HepG2 (cell line): ENCODE results near the gene COA7. TPM values are rescaled to one million over a fixed set of nuclear protein-coding genes. Genes with fewer than 3 reads are reported as not detected.

ENCODE experiments used
- ATAC-seq: fragments of 200-7000 bp; cut with Tn5 transposase; 3 replicates; pipeline ENCODE4 v1.9.1; 2020; ENCODE audit warnings: mild to moderate bottlenecking, moderate library complexity
- BruUV-seq: library from RNA; stranded (reverse); fragments of 400-500 nt; replicated peaks from 2 replicates; lab custom pipeline; 2021; lab: Mats Ljungman, UMichigan
- CTCF ChIA-PET: fragments of 300-600 bp; formaldehyde crosslinking; extraction: SDS; loops from one replicate; lab custom pipeline; 2021; ENCODE audit warnings: low total read pairs, inconsistent platforms, low intra/inter-chr PET ratio; lab: Yijun Ruan, JAX
- POLR2A ChIA-PET: fragments of 350-600 bp; sonication (Branson Sonifier 250); formaldehyde crosslinking; loops from one replicate; lab custom pipeline; 2020; ENCODE audit warnings: antibody characterized with exemption, inconsistent platforms; lab: Yijun Ruan, JAX
- DNase-seq: peaks from one replicate; pipeline ENCODE4 v3.0.0-alpha.2; 2015; ENCODE audit warnings: low spot score
- FAIRE-seq: peaks from 3 replicates; lab custom pipeline; 2011; peaks lifted over from hg19 to GRCh38; lab: Jason Lieb, UNC
- H2AFZ ChIP-seq: one replicate; pipeline ENCODE4 v1.6.1; 2011; ENCODE audit warnings: low read length, inconsistent platforms
- H3K27ac ChIP-seq: fragments of 300-600 bp; 3 replicates; pipeline ENCODE4 v1.8.0; 2011; ENCODE audit warnings: mixed run types, mild to moderate bottlenecking, mixed read lengths, low read length, inconsistent platforms; ENCODE audit not compliant: insufficient read depth; ENCODE audit errors: extremely low read length
- H3K27me3 ChIP-seq, 2 experiments: fragments of 200-600 bp in 1 of 2; 2 replicates in 1 of 2; 3 replicates in 1 of 2; pipeline versions ENCODE4 v1.6.0 to v1.8.0; 2011; ENCODE audit warnings: low read length in 2 of 2, mild to moderate bottlenecking in 2 of 2, moderate library complexity in 2 of 2, inconsistent platforms in 1 of 2; ENCODE audit not compliant: insufficient read depth in 2 of 2, control insufficient read depth in 1 of 2
- H3K36me3 ChIP-seq, 2 experiments: fragments of 200-600 bp in 1 of 2; replicated peaks in 1 of 2; 2 replicates in 1 of 2; 3 replicates in 1 of 2; pipeline versions ENCODE4 v1.5.1 to v1.8.0; 2011; ENCODE audit warnings: low read length in 2 of 2, inconsistent platforms in 1 of 2; ENCODE audit not compliant: insufficient read depth in 2 of 2, control insufficient read depth in 1 of 2
- H3K4me1 ChIP-seq: 2 replicates; pipeline ENCODE4 v1.5.1; 2012; ENCODE audit warnings: low read length, inconsistent platforms; ENCODE audit not compliant: insufficient read depth
- H3K4me2 ChIP-seq: 2 replicates; pipeline ENCODE4 v1.6.0; 2011; ENCODE audit warnings: low read depth, low read length, inconsistent platforms
- H3K4me3 ChIP-seq, 3 experiments: fragments of 200-600 bp in 1 of 3; sonication (generic), shearing (Covaris generic) in 1 of 3; replicated peaks in 1 of 3; 2 replicates each; pipeline ENCODE4 v1.5.1; 2011 to 2016; ENCODE audit warnings: low read length in 3 of 3, inconsistent platforms in 2 of 3, low read depth in 2 of 3, mild to moderate bottlenecking in 2 of 3, control low read depth in 1 of 3, mixed read lengths in 1 of 3; ENCODE audit not compliant: insufficient read depth in 1 of 3
- H3K79me2 ChIP-seq: one replicate; pipeline ENCODE4 v1.6.1; 2011; ENCODE audit warnings: low read length, inconsistent platforms; ENCODE audit not compliant: insufficient read depth
- H3K9ac ChIP-seq: 2 replicates; pipeline ENCODE4 v1.6.0; 2011; ENCODE audit warnings: mild to moderate bottlenecking, low read depth, low read length, inconsistent platforms; ENCODE audit not compliant: insufficient read depth
- H3K9me3 ChIP-seq: 2 replicates; pipeline ENCODE4 v1.5.1; 2012; ENCODE audit warnings: mild to moderate bottlenecking, low read length
- H4K20me1 ChIP-seq: 2 replicates; pipeline ENCODE4 v1.6.0; 2011; ENCODE audit warnings: inconsistent platforms, mild to moderate bottlenecking, low read length, moderate library complexity; ENCODE audit not compliant: insufficient read depth
- AKNA ChIP-seq: sonication (generic); formaldehyde crosslinking; IDR thresholded peaks from 2 replicates; pipeline ENCODE4 v1.4.0; 2020; ENCODE audit warnings: missing genetic modification reagents, borderline replicate concordance
- HOXA7 ChIP-seq: sonication (generic); formaldehyde crosslinking; IDR thresholded peaks from 2 replicates; pipeline ENCODE4 v1.8.1; 2022; ENCODE audit warnings: mild to moderate bottlenecking, missing genetic modification reagents, moderate library complexity
- MAFF ChIP-seq: IDR thresholded peaks from 2 replicates; pipeline ENCODE4 v1.6.1; 2011; ENCODE audit warnings: low read depth, low read length, improper control_type of control experiment
- MAFK ChIP-seq, 2 experiments: IDR thresholded peaks in 1 of 2; conservative IDR thresholded peaks in 1 of 2; 2 replicates each; pipeline ENCODE4 v1.6.1; 2011; ENCODE audit warnings: improper control_type of control experiment in 2 of 2, low read length in 2 of 2
- WGBS: methylation state at CpG from one replicate; pipeline ENCODE4 v1.1.6; 2017; ENCODE audit warnings: low lambda C conversion rate; 5-methylcytosine and 5-hydroxymethylcytosine counted together
- in situ Hi-C: cut with HindIII; loops from 2 replicates; pipeline ENCODE4 v1.10.0; 2017; ENCODE audit warnings: low pct_unique_long_range_greater_than_20kb; ENCODE audit not compliant: extremely low pct_ligation_motif_present
- intact Hi-C: fragments of 100-400 bp; cut with micrococcal nuclease; formaldehyde crosslinking; loops from one replicate; pipeline ENCODE4 v1.10.0; 2022; ENCODE audit not compliant: unreplicated experiment
- polyA plus RNA-seq, 8 experiments: library from polyadenylated mRNA; depleted of rRNA in 3 of 8; stranded (reverse) in 7 of 8; unstranded in 1 of 8; fragments of >200 nt; fragmentation: Illumina TruSeq in 4 of 8; extraction: Trizol in 4 of 8; gene quantifications; 2 replicates each; pipeline versions ENCODE4 v1.2.1 to v1.2.3, GENCODE V29; 2011 to 2016; ENCODE audit warnings: low read depth in 4 of 8, missing spikeins in 1 of 8, mixed read lengths in 1 of 8; ENCODE audit not compliant: insufficient read depth in 1 of 8
- total RNA-seq, 5 experiments: library from RNA; depleted of rRNA; stranded (reverse); fragments of >200 nt; fragmentation: Illumina TruSeq; extraction: Trizol; gene quantifications; 2 replicates each; pipeline ENCODE4 v1.2.3, GENCODE V29; 2016; ENCODE audit warnings: low read depth in 1 of 5
- TF ChIP-seq, protein P1 (sequence below): sonication (generic); formaldehyde crosslinking; IDR thresholded peaks from 2 replicates; pipeline ENCODE4 v1.5.1; 2020; ENCODE audit warnings: mild to moderate bottlenecking, missing genetic modification reagents, borderline replicate concordance

Gene COA7
- total and polyA plus RNA-seq, 2 of the 13 experiments (the other 11 are each of a cell fraction or from before 2014, with no cell fraction given), result 12.3 to 30.4 TPM

DNA sequence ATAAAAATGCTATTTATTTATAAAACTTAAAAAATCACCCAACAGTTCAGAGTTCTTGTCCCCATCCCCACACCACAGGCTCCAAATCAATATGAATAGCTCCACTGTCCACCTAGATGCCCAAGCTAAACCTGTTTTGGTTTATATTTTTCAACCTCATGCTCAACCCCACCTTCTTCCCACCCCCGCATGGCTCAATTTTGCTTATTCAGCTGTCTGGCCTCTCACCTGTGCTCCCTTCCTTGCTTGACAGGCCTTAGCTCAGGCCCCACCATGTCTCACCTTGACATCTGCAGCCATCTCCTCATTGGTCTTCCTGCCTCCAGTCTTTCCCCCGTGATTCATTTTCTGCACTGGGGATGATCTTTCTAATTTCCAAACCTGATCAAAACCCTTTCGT is 17.8 kb downstream of the COA7 start:
- POLR2A ChIA-PET, result no interaction called here
- intact Hi-C loops (loop anchor here (10.0 kb wide), 1 partner anchor 276 kb away; the partner anchor contains the start of genes ORC1 and PRPF38A), in situ Hi-C loops (no loop called here)
- DNase-seq, result no peak
- Histone ChIP-seq H4K20me1 (no peaks in the 10 kb centered on the region), H3K4me2 (no peak overlapping the region), H3K27ac (no peak overlapping the region), H3K27me3 (no peaks in the 10 kb centered on the region), H3K9ac (no peak overlapping the region), H3K4me1 (peaks cover 22% of the 10 kb centered on the region; the same call in 1 of the 2 replicates), H3K4me3 (no peak overlapping the region), H3K36me3 (peaks cover 2 to 10% of the 10 kb centered on the region in 2 experiments; a peak in 1 of 5 replicates), H2AFZ (no peak overlapping the region), H3K79me2 (no peaks in the 10 kb centered on the region), H3K9me3 (no peaks in the 10 kb centered on the region)
- WGBS, result 41% methylated on average over 3 of the region's 3 CpGs
- no TSS peak for BruUV-seq
- FAIRE-seq, result no peak
- TF ChIP-seq, protein P1, sequence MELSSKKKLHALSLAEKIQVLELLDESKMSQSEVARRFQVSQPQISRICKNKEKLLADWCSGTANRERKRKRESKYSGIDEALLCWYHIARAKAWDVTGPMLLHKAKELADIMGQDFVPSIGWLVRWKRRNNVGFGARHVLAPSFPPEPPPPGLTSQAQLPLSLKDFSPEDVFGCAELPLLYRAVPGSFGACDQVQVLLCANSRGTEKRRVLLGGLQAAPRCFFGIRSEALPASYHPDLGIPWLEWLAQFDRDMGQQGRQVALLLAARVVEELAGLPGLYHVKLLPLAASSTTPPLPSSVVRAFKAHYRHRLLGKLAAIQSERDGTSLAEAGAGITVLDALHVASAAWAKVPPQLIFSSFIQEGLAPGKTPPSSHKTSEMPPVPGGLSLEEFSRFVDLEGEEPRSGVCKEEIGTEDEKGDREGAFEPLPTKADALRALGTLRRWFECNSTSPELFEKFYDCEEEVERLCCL (CRISPR knock-in tag), result no peak
- TF ChIP-seq AKNA (CRISPR knock-in tag) (no peak), MAFF (peak; percentile 17; the same call in 1 of the 2 replicates), HOXA7 (CRISPR knock-in tag) (no peak), MAFK (conservative IDR thresholded peaks at IDR 0.05 in 1 of 2, IDR thresholded peaks at IDR 0.05 in 1 of 2; ENCODE audit: low read length in 2 of 2) (peak; percentile 32 to 52; a peak in 3 of 4 replicates)
- no peak for ATAC-seq
- CTCF ChIA-PET, result no interaction called here
